GM12892 (cell line): ENCODE measurements around the gene KLKB1.

Experiments used
- POLR2A ChIP-seq: IDR thresholded peaks from 2 replicates; pipeline ENCODE4 v1.6.1; 2011; ENCODE audit warnings: low read depth, low read length, control low read depth
- POLR2AphosphoS5 ChIP-seq: IDR thresholded peaks from 2 replicates; pipeline ENCODE4 v1.6.1; 2011; ENCODE audit warnings: low read depth, low read length, control low read depth
- TAF1 ChIP-seq: IDR thresholded peaks from 2 replicates; pipeline ENCODE4 v1.6.1; 2011; ENCODE audit warnings: low read depth, mild to moderate bottlenecking, control low read depth, low read length, borderline replicate concordance

DNA sequence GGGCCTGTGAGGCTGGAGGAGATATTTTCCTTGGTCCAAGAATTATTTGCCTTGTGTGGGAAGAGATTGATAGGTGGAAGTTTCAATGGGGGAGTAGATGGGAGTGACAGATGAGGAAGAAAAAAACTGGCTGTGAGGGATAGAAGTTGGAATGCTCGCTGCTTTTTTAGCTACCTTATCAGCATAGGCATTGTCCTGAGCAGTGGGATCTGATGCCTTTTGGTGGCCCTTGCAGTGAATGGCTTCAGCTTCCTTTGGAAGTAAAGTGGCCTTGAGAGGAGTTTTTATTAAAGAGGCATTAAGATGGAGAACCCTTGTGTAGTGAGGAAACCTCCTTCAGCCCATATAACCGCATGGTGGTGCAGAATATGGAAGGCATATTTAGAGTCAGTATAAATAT lies 16.0 kb downstream of the KLKB1 start:
- TF ChIP-seq POLR2A = no peak
- TF ChIP-seq POLR2AphosphoS5 = no peak
- TF ChIP-seq TAF1 = no peak
